HepG2 (cell line): ENCODE results near the gene STKLD1. TPM values are rescaled to one million over a fixed set of nuclear protein-coding genes. Genes with fewer than 3 reads are reported as not detected.

ENCODE experiments used
- FOXA3 ChIP-seq: IDR thresholded peaks from 2 replicates; pipeline ENCODE4 v1.6.1; 2016; ENCODE audit warnings: missing genetic modification reagents, missing compliant biosample characterization
- KDM1A ChIP-seq: IDR thresholded peaks from 2 replicates; pipeline ENCODE4 v1.6.1; 2016; ENCODE audit warnings: missing compliant biosample characterization
- NFE2L1 ChIP-seq: sonication (generic); formaldehyde crosslinking; IDR thresholded peaks from 2 replicates; pipeline ENCODE4 v1.4.0; 2020; ENCODE audit warnings: missing genetic modification reagents, mild to moderate bottlenecking, borderline replicate concordance
- NFE2L2 ChIP-seq: fragments of 150-350 bp; IDR thresholded peaks from 2 replicates; pipeline ENCODE4 v1.6.1; 2014; ENCODE audit warnings: low read length
- PAWR ChIP-seq: sonication (generic); formaldehyde crosslinking; IDR thresholded peaks from 2 replicates; pipeline ENCODE4 v1.4.0; 2020; ENCODE audit warnings: missing genetic modification reagents, mild to moderate bottlenecking, borderline replicate concordance
- WIZ ChIP-seq: sonication (generic); formaldehyde crosslinking; IDR thresholded peaks from 2 replicates; pipeline ENCODE4 v1.5.1; 2020; ENCODE audit warnings: mild to moderate bottlenecking, missing genetic modification reagents
- ZBTB42 ChIP-seq: sonication (generic); formaldehyde crosslinking; IDR thresholded peaks from 2 replicates; pipeline ENCODE4 v1.5.0; 2020; ENCODE audit warnings: mild to moderate bottlenecking, missing genetic modification reagents
- ZFYVE20 ChIP-seq: sonication (generic); formaldehyde crosslinking; IDR thresholded peaks from 2 replicates; pipeline ENCODE4 v1.8.0; 2023; ENCODE audit warnings: low read depth, mild to moderate bottlenecking, moderate library complexity, missing genetic modification reagents, borderline replicate concordance
- ZNF225 ChIP-seq: sonication (generic); formaldehyde crosslinking; IDR thresholded peaks from 2 replicates; pipeline ENCODE4 v1.4.0; 2020; ENCODE audit warnings: mild to moderate bottlenecking, missing genetic modification reagents
- ZNF33A ChIP-seq: sonication (generic); formaldehyde crosslinking; IDR thresholded peaks from 2 replicates; pipeline ENCODE4 v1.5.1; 2020; ENCODE audit warnings: missing genetic modification reagents, mild to moderate bottlenecking, moderate library complexity, borderline replicate concordance
- ZNF563 ChIP-seq: sonication (generic); formaldehyde crosslinking; IDR thresholded peaks from 2 replicates; pipeline ENCODE4 v1.8.0; 2022; ENCODE audit warnings: mild to moderate bottlenecking, moderate library complexity, missing genetic modification reagents
- ZNF713 ChIP-seq: sonication (generic); formaldehyde crosslinking; IDR thresholded peaks from 2 replicates; pipeline ENCODE4 v1.4.0; 2020; ENCODE audit warnings: mild to moderate bottlenecking, missing genetic modification reagents
- polyA plus RNA-seq, 8 experiments: library from polyadenylated mRNA; depleted of rRNA in 3 of 8; stranded (reverse) in 7 of 8; unstranded in 1 of 8; fragments of >200 nt; fragmentation: Illumina TruSeq in 4 of 8; extraction: Trizol in 4 of 8; gene quantifications; 2 replicates each; pipeline versions ENCODE4 v1.2.1 to v1.2.3, GENCODE V29; 2011 to 2016; ENCODE audit warnings: low read depth in 4 of 8, missing spikeins in 1 of 8, mixed read lengths in 1 of 8; ENCODE audit not compliant: insufficient read depth in 1 of 8
- total RNA-seq, 5 experiments: library from RNA; depleted of rRNA; stranded (reverse); fragments of >200 nt; fragmentation: Illumina TruSeq; extraction: Trizol; gene quantifications; 2 replicates each; pipeline ENCODE4 v1.2.3, GENCODE V29; 2016; ENCODE audit warnings: low read depth in 1 of 5
- TF ChIP-seq, protein P1 (sequence below): sonication (generic); formaldehyde crosslinking; IDR thresholded peaks from 2 replicates; pipeline ENCODE4 v1.9.0; 2022; ENCODE audit warnings: low read depth, missing genetic modification reagents
- TF ChIP-seq, protein P2 (sequence below): sonication (generic); formaldehyde crosslinking; IDR thresholded peaks from 2 replicates; pipeline ENCODE4 v1.4.0; 2020; ENCODE audit warnings: missing genetic modification reagents
- TF ChIP-seq, protein P3 (sequence below): sonication (generic); formaldehyde crosslinking; IDR thresholded peaks from 2 replicates; pipeline ENCODE4 v1.8.1; 2023; ENCODE audit warnings: mild to moderate bottlenecking, inconsistent platforms, moderate library complexity, missing genetic modification reagents, borderline replicate concordance
- TF ChIP-seq, protein P4 (sequence below): sonication (generic); formaldehyde crosslinking; IDR thresholded peaks from 2 replicates; pipeline ENCODE4 v1.8.0; 2022; ENCODE audit warnings: missing genetic modification reagents, mild to moderate bottlenecking, borderline replicate concordance
- TF ChIP-seq, protein P5 (sequence below): sonication (generic); formaldehyde crosslinking; IDR thresholded peaks from 2 replicates; pipeline ENCODE4 v1.4.0; 2020; ENCODE audit warnings: missing genetic modification reagents
- TF ChIP-seq, protein P6 (sequence below): sonication (generic); formaldehyde crosslinking; IDR thresholded peaks from 2 replicates; pipeline ENCODE4 v1.5.1; 2020; ENCODE audit warnings: missing genetic modification reagents, mild to moderate bottlenecking, borderline replicate concordance

The STKLD1 gene
- total and polyA plus RNA-seq, 2 of the 13 experiments (the other 11 are each of a cell fraction or from before 2014, with no cell fraction given): 1.5 to 2.2 TPM

DNA sequence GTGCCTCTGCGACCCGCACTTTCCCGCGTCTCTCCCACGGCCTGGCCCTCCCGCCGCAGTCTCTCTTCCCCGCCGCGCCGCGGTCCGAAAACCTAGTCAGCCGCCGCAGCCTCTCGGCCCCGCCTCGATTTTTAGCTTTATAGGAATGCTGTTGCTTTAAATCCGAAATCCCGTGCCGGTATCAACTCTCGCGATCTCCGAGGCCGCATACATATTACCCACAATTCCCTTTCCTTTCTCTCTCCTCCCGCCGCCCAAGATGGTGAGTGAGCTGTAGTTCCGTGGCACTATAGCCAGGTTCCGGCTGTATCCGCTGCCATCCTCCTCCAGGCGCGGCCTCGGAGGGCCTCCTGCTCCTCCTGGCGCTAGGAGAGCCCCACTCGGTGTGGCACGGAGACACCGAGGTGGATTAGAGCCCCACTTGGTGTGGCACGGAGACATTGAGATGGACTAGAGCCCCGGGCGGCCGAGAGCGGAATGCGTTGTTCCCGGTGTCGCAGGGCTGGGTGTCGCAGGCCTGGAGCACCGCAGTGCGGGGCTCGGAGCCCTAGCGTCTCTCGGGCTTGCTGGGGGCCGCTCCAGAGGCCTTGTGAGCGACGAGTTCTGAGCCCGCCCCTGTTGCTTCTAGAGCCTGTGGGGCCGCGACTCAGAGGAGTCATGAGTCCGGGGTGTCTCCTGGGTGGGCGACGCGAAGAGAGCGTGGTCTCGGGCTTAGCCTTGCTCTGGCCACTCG lies 28.0 kb upstream of the STKLD1 start, which contains the start of the genes MED22 and RPL7A (continued):
- TF ChIP-seq, protein P1, sequence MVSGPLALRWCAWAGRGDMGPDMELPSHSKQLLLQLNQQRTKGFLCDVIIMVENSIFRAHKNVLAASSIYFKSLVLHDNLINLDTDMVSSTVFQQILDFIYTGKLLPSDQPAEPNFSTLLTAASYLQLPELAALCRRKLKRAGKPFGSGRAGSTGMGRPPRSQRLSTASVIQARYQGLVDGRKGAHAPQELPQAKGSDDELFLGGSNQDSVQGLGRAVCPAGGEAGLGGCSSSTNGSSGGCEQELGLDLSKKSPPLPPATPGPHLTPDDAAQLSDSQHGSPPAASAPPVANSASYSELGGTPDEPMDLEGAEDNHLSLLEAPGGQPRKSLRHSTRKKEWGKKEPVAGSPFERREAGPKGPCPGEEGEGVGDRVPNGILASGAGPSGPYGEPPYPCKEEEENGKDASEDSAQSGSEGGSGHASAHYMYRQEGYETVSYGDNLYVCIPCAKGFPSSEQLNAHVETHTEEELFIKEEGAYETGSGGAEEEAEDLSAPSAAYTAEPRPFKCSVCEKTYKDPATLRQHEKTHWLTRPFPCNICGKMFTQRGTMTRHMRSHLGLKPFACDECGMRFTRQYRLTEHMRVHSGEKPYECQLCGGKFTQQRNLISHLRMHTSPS (CRISPR knock-in tag): no peak; the same call in 1 of the 2 replicates
- no peak for TF ChIP-seq ZNF713 (CRISPR knock-in tag)
- TF ChIP-seq, protein P2, sequence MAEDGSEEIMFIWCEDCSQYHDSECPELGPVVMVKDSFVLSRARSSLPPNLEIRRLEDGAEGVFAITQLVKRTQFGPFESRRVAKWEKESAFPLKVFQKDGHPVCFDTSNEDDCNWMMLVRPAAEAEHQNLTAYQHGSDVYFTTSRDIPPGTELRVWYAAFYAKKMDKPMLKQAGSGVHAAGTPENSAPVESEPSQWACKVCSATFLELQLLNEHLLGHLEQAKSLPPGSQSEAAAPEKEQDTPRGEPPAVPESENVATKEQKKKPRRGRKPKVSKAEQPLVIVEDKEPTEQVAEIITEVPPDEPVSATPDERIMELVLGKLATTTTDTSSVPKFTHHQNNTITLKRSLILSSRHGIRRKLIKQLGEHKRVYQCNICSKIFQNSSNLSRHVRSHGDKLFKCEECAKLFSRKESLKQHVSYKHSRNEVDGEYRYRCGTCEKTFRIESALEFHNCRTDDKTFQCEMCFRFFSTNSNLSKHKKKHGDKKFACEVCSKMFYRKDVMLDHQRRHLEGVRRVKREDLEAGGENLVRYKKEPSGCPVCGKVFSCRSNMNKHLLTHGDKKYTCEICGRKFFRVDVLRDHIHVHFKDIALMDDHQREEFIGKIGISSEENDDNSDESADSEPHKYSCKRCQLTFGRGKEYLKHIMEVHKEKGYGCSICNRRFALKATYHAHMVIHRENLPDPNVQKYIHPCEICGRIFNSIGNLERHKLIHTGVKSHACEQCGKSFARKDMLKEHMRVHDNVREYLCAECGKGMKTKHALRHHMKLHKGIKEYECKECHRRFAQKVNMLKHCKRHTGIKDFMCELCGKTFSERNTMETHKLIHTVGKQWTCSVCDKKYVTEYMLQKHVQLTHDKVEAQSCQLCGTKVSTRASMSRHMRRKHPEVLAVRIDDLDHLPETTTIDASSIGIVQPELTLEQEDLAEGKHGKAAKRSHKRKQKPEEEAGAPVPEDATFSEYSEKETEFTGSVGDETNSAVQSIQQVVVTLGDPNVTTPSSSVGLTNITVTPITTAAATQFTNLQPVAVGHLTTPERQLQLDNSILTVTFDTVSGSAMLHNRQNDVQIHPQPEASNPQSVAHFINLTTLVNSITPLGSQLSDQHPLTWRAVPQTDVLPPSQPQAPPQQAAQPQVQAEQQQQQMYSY (CRISPR knock-in tag): no peak
- TF ChIP-seq NFE2L1 (CRISPR knock-in tag): no peak
- TF ChIP-seq, protein P3, sequence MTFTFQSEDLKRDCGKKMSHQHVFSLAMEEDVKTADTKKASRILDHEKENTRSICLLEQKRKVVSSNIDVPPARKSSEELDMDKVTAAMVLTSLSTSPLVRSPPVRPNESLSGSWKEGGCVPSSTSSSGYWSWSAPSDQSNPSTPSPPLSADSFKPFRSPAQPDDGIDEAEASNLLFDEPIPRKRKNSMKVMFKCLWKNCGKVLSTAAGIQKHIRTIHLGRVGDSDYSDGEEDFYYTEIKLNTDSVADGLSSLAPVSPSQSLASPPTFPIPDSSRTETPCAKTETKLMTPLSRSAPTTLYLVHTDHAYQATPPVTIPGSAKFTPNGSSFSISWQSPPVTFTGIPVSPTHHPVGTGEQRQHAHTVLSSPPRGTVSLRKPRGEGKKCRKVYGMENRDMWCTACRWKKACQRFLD (CRISPR knock-in tag): no peak
- no peak for TF ChIP-seq PAWR (CRISPR knock-in tag)
- TF ChIP-seq ZBTB42: 0 out of 2 replicates have a peak, but pooled peaks have one; percentile 4
- TF ChIP-seq, protein P4, sequence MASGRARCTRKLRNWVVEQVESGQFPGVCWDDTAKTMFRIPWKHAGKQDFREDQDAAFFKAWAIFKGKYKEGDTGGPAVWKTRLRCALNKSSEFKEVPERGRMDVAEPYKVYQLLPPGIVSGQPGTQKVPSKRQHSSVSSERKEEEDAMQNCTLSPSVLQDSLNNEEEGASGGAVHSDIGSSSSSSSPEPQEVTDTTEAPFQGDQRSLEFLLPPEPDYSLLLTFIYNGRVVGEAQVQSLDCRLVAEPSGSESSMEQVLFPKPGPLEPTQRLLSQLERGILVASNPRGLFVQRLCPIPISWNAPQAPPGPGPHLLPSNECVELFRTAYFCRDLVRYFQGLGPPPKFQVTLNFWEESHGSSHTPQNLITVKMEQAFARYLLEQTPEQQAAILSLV (CRISPR knock-in tag): peak; percentile 68; the same call in 1 of the 2 replicates
- TF ChIP-seq, protein P5, sequence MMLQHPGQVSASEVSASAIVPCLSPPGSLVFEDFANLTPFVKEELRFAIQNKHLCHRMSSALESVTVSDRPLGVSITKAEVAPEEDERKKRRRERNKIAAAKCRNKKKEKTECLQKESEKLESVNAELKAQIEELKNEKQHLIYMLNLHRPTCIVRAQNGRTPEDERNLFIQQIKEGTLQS (CRISPR knock-in tag): no peak; the same call in 1 of the 2 replicates
- TF ChIP-seq KDM1A (CRISPR knock-in tag): no peak
- TF ChIP-seq, protein P6, sequence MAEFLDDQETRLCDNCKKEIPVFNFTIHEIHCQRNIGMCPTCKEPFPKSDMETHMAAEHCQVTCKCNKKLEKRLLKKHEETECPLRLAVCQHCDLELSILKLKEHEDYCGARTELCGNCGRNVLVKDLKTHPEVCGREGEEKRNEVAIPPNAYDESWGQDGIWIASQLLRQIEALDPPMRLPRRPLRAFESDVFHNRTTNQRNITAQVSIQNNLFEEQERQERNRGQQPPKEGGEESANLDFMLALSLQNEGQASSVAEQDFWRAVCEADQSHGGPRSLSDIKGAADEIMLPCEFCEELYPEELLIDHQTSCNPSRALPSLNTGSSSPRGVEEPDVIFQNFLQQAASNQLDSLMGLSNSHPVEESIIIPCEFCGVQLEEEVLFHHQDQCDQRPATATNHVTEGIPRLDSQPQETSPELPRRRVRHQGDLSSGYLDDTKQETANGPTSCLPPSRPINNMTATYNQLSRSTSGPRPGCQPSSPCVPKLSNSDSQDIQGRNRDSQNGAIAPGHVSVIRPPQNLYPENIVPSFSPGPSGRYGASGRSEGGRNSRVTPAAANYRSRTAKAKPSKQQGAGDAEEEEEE (CRISPR knock-in tag): peak; percentile 94; the same call in 1 of the 2 replicates
- 0 out of 2 replicates have a peak, but pooled peaks have one; percentile 91 for TF ChIP-seq ZNF225 (CRISPR knock-in tag)
- TF ChIP-seq ZNF33A (CRISPR knock-in tag): no peak
- TF ChIP-seq ZNF563: 0 out of 2 replicates have a peak, but pooled peaks have one; percentile 25
- TF ChIP-seq FOXA3 (CRISPR knock-in tag): no peak
- no peak for TF ChIP-seq ZFYVE20
- no peak for TF ChIP-seq NFE2L2
- no peak for TF ChIP-seq WIZ (CRISPR knock-in tag)
